ENCODE results near the gene ZNF487.
A peak's percentile ranks its signal among the peaks of the same experiment; 100 is the strongest.
"Not testable (repeated sequence)": the region's sequence is repeated elsewhere in the genome, so short reads cannot be mapped to it uniquely, and the experiment has no call there.

ZNF487 gene

DNA sequence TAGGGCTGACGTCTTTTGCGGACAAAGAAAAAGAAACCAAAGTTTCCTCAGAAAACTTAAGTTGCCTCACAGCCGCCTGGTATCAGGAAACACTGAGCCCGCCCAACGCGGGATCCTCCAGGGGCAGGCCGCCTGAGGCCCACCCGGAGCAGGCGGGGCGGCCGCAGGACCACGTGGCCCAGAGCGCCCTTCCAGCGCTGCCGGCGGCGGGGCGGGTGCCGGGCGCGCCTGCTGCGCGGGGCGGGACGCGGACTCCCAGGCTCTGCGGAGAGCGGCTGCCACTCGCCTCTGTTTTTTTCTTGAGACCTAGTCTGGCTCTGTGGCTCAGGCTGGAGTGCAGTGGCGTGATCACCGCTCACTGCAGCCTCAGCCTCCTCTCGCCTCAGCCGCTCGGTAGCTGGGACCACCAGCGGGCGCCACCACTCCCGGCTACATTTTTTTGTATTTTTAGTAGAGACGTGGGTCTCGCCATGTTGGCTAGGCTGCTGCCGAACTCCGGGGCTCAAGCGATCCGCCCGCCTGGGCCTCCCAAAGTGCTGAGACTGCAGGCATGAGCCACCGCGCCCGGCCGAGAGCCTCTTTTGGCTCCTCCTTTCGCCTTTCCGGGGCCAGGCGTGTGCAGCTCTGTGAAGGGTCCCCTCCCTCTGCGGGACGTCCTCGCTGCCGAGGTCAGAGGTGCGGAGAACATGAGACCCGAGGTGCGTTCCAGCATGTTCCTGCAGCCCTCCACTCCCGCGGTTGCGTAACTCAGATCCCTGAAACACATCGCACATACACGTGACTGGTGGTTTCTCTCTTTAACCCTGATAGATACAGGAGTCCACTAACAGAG, 16.3 kb upstream of the ZNF487 start:
- H3K27ac ChIP-seq = peak overlapping the region; percentile 91
- peak overlapping the region; percentile 47 for H3K9ac ChIP-seq (ENCODE audit: insufficient read length)
- H3K36me3 ChIP-seq (ENCODE audit: insufficient read depth, low read length) = no peaks in the 10 kb centered on the region
- no peaks in the 10 kb centered on the region for H3K9me3 ChIP-seq (ENCODE audit: low read depth, low read length)
- TF ChIP-seq EZH2 (IDR thresholded peaks at IDR 0.05) (no peak), POLR2AphosphoS5 (IDR thresholded peaks at IDR 0.05; ENCODE audit: borderline replicate concordance, low read depth, low read length) (peak; percentile 48), FOXP2 (optimal IDR thresholded peaks at IDR 0.05; ENCODE audit: control extremely low read depth, extremely low read length, insufficient read depth) (no peak)
- H3K4me3 ChIP-seq = peak overlapping the region; percentile 62
- DNase-seq (ENCODE audit: low read depth, low spot score) = no peak

- no peaks in the 10 kb centered on the region for H3K36me3 ChIP-seq (ENCODE audit: insufficient read depth, low read length)
- DNase-seq (ENCODE audit: low read depth, low spot score) = no peak
- no peaks in the 10 kb centered on the region for H3K9me3 ChIP-seq (ENCODE audit: low read depth, low read length)
- TF ChIP-seq FOXP2 (optimal IDR thresholded peaks at IDR 0.05; ENCODE audit: control extremely low read depth, extremely low read length, insufficient read depth) (no peak), EZH2 (IDR thresholded peaks at IDR 0.05) (no peak), POLR2AphosphoS5 (IDR thresholded peaks at IDR 0.05; ENCODE audit: borderline replicate concordance, low read depth, low read length) (no peak)
- H3K4me3 ChIP-seq = peak overlapping the region; percentile 62; the same call in 1 of the 2 replicates
- H3K27ac ChIP-seq = peak overlapping the region; percentile 91
- H3K9ac ChIP-seq (ENCODE audit: insufficient read length) = peak overlapping the region; percentile 47
These were observed 15.8 kb upstream of the ZNF487 start for GRCh38 chr10:43421201-43421507.

- Histone ChIP-seq H3K27ac (0 out of 2 replicates have a peak overlapping the region, but pooled peaks have one; percentile 91), H3K9me3 (ENCODE audit: low read depth, low read length) (no peaks in the 10 kb centered on the region), H3K36me3 (ENCODE audit: insufficient read depth, low read length) (no peaks in the 10 kb centered on the region), H3K9ac (ENCODE audit: insufficient read length) (no peak overlapping the region), H3K4me3 (no peak overlapping the region)
- no peak for TF ChIP-seq POLR2AphosphoS5 (IDR thresholded peaks at IDR 0.05; ENCODE audit: borderline replicate concordance, low read depth, low read length)
- TF ChIP-seq EZH2 (IDR thresholded peaks at IDR 0.05) = no peak
- TF ChIP-seq FOXP2 (optimal IDR thresholded peaks at IDR 0.05; ENCODE audit: control extremely low read depth, extremely low read length, insufficient read depth) = no peak
- DNase-seq (ENCODE audit: low read depth, low spot score) = no peak
These were observed 15.4 kb upstream of the ZNF487 start for GRCh38 chr10:43421519-43421918.

GRCh38 chr10:43421944-43422343, 15.0 kb upstream of the ZNF487 start:
- H3K9ac ChIP-seq (ENCODE audit: insufficient read length); H3K4me3 ChIP-seq; DNase-seq (ENCODE audit: low read depth, low spot score); H3K27ac ChIP-seq; H3K36me3 ChIP-seq (ENCODE audit: insufficient read depth, low read length); H3K9me3 ChIP-seq (ENCODE audit: low read depth, low read length): not testable (repeated sequence)

DNA sequence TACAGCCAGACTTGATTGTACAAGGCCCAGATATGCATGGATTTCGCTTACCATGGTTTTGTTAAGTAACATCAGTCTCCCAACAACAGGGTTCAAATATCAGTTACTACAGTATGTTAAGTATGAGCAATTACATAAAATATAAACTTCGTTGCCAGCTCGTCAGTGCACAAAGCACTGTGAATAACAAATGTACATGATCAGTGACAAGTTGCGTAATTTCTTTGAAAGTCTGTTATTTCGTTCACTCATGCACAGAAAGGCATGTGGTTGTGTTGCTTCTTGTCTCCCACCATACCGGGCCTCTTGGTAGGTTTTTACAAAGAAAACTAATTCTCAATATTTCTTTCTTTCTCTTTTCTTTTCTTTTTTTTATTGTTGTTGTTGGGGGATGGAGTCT, 12.5 kb upstream of the ZNF487 start:
- no peaks in the 10 kb centered on the region for H3K9me3 ChIP-seq (ENCODE audit: low read depth, low read length)
- no peak overlapping the region for H3K27ac ChIP-seq
- DNase-seq (ENCODE audit: low read depth, low spot score) = no peak
- TF ChIP-seq POLR2AphosphoS5 (IDR thresholded peaks at IDR 0.05; ENCODE audit: borderline replicate concordance, low read depth, low read length) = no peak
- no peak for TF ChIP-seq FOXP2 (optimal IDR thresholded peaks at IDR 0.05; ENCODE audit: control extremely low read depth, extremely low read length, insufficient read depth)
- no peak for TF ChIP-seq EZH2 (IDR thresholded peaks at IDR 0.05)
- no peak overlapping the region for H3K4me3 ChIP-seq
- no peaks in the 10 kb centered on the region for H3K36me3 ChIP-seq (ENCODE audit: insufficient read depth, low read length)
- H3K9ac ChIP-seq (ENCODE audit: insufficient read length) = no peak overlapping the region

GRCh38 chr10:43426476-43426875, 10.4 kb upstream of the ZNF487 start:
- not testable (repeated sequence) for H3K36me3 ChIP-seq (ENCODE audit: insufficient read depth, low read length); DNase-seq (ENCODE audit: low read depth, low spot score); H3K4me3 ChIP-seq; H3K9me3 ChIP-seq (ENCODE audit: low read depth, low read length); H3K27ac ChIP-seq; H3K9ac ChIP-seq (ENCODE audit: insufficient read length)

DNA sequence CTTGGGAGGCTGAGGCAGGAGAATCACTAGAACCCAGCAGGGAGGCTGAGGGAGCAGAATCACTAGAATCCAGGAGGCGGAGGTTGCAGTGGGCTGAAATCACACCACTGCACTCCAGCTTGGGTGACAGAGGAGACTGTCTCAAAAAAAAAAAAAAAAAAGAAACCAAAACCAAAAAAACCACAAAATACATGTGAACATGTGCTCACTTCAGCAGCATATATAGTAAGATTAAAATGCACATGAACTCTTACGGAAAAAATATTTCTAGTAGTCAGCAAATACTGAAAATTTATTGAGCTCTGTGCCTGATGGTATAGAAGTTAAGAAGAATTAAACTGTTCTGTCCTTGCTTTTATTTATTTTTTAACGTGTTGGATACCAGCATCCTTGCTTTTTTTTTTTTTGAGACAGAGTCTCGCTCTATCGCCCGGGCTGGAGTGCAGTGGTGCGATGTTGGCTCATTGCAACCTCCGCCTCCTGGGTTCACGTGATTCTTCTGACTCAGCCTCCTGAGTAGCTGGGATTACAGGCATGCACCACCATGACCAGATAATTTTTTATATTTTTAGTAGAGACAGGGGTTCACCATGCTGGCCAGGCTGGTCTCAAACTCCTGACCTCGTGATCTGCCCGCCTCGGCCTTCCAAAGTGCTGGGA, 9.6 kb upstream of the ZNF487 start:
- Histone ChIP-seq H3K36me3 (ENCODE audit: insufficient read depth, low read length) (no peaks in the 10 kb centered on the region), H3K4me3 (no peak overlapping the region), H3K9me3 (ENCODE audit: low read depth, low read length) (no peaks in the 10 kb centered on the region), H3K9ac (ENCODE audit: insufficient read length) (no peak overlapping the region), H3K27ac (no peak overlapping the region)
- no peak for TF ChIP-seq FOXP2 (optimal IDR thresholded peaks at IDR 0.05; ENCODE audit: control extremely low read depth, extremely low read length, insufficient read depth)
- no peak for TF ChIP-seq POLR2AphosphoS5 (IDR thresholded peaks at IDR 0.05; ENCODE audit: borderline replicate concordance, low read depth, low read length)
- TF ChIP-seq EZH2 (IDR thresholded peaks at IDR 0.05) = no peak
- no peak for DNase-seq (ENCODE audit: low read depth, low spot score)

GRCh38 chr10:43430926-43431663, 5.8 kb upstream of the ZNF487 start:
- Histone ChIP-seq H3K9me3 (ENCODE audit: low read depth, low read length) (no peaks in the 10 kb centered on the region), H3K27ac (no peak overlapping the region), H3K9ac (ENCODE audit: insufficient read length) (no peak overlapping the region), H3K36me3 (ENCODE audit: insufficient read depth, low read length) (no peaks in the 10 kb centered on the region), H3K4me3 (no peak overlapping the region)
- TF ChIP-seq EZH2 (IDR thresholded peaks at IDR 0.05) (no peak), FOXP2 (optimal IDR thresholded peaks at IDR 0.05; ENCODE audit: control extremely low read depth, extremely low read length, insufficient read depth) (no peak), POLR2AphosphoS5 (IDR thresholded peaks at IDR 0.05; ENCODE audit: borderline replicate concordance, low read depth, low read length) (no peak)
- no peak for DNase-seq (ENCODE audit: low read depth, low spot score)
